Heart left ventricle (tissue), 13 donors: ENCODE data around the gene HJV.

Source experiments
- CTCF ChIP-seq, 12 donors: fragments of 200-600 bp; sonication (generic) in 4 of 12; IDR thresholded peaks; one replicate each; pipeline versions ENCODE4 v1.5.0 to v1.8.0; 2018 to 2022; ENCODE audit warnings: antibody characterized with exemption in 12 of 12, mild to moderate bottlenecking in 5 of 12
- POLR2A ChIP-seq, 2 donors: fragments of 450-650 bp; IDR thresholded peaks; one replicate each; pipeline ENCODE4 v1.6.1; 2017; ENCODE audit warnings: antibody characterized with exemption in 2 of 2, mild to moderate bottlenecking in 2 of 2, moderate library complexity in 2 of 2
- donor health status: ischemic (EF 13 %, LVEDD 7.1; RV severe dilation, severe dysfunction).
- donor health status: DM: no; HTN: yes; CAD: no.
- donor health status: DM: no; HTN: no; CAD: no.
- donor health status: ischemic (EF 25% LVEDD 6.9; RV normal size, moderate dysfunction).
- donor health status: ischemic (EF 25% LVEDD 5.7; RV mildly dilated, moderate dysfunction).
- donor health status: ischemic (EF 35%, LVEDD 5.7; RV mildly dilated, moderate dysfunction).
- donor health status: nonischemic (EF 11% LVEDD 7.7; RV severe dilation, severe dysfunction).
- donor health status: DM: yes; HTN: yes; CAD: no.
- donor health status: PGD.
- donor health status: ischemic (EF 29% LVEDD 5.4; RV normal size, mild dysfunction).
- donor health status: nonischemic (EF 23%, LVEDD 6.1; RV moderate dilation, normal function).

DNA sequence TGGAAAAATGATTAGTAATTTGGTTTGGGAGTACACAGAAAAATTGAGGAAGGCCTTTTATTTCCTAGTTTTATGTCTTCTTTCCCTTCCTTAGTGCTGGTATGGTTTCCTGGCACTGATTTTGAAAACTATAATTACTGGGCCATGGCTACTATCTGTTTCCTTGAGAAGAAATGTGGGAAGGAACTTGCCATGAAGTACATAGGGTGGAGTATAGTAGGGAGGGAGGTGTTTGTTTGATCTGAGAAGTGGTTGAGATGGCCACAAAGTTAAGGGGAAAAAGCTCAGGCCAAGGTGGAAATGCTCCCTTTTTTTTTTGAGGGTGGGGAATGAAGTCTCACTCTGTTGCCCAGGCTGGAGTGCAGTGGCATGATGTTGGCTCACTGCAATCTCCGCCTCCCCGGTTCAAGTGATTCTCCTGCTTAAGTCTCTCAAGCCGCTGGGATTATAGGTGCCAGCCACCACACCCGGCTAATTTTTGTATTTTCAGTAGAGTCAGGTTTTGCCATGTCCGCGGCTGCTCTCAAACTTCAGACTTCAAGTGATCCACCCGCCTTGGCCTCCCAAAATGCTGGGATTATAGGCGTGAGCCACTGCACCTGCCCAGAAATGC, 11.3 kb downstream of the HJV start:
- no peak for TF ChIP-seq CTCF (IDR thresholded peaks at IDR 0.05)
- no peak for TF ChIP-seq POLR2A (IDR thresholded peaks at IDR 0.05)
